MCF 10A (cell line): ENCODE data around the gene MTSS2. TPM values are rescaled to one million over a fixed set of nuclear protein-coding genes. Genes with fewer than 3 reads are reported as not detected.
A peak's percentile ranks its signal among the peaks of the same experiment; 100 is the strongest.

Experiments
- BruUV-seq: library from RNA; stranded (reverse); fragments of 400-500 nt; replicated peaks from 2 replicates; lab custom pipeline; 2021; lab: Mats Ljungman, UMichigan
- CTCF ChIA-PET: fragments of 300-600 bp; sonication (Branson Sonifier 250); formaldehyde crosslinking; extraction: SDS; loops from one replicate; lab custom pipeline; 2021; ENCODE audit warnings: antibody characterized with exemption, inconsistent platforms; lab: Yijun Ruan, JAX
- POLR2A ChIA-PET: fragments of 300-600, 350-650 bp; sonication (Branson Sonifier 250); formaldehyde crosslinking; extraction: SDS; loops from one replicate; lab custom pipeline; 2020; ENCODE audit warnings: antibody characterized with exemption, inconsistent platforms; lab: Yijun Ruan, JAX
- DNase-seq: peaks from one replicate; pipeline ENCODE4 v3.0.0-alpha.2; 2018; ENCODE audit not compliant: unreplicated experiment
- H3K27ac Mint-ChIP-seq: one replicate; pipeline ENCODE4 v1.8.0; 2022; ENCODE audit warnings: mild to moderate bottlenecking, low read depth, mixed read lengths; ENCODE audit not compliant: unreplicated experiment
- H3K27me3 Mint-ChIP-seq: one replicate; pipeline ENCODE4 v1.8.0; 2022; ENCODE audit warnings: mixed read lengths; ENCODE audit not compliant: insufficient read depth, unreplicated experiment
- H3K36me3 Mint-ChIP-seq: one replicate; pipeline ENCODE4 v1.8.0; 2022; ENCODE audit warnings: mild to moderate bottlenecking, moderate library complexity, mixed read lengths; ENCODE audit not compliant: insufficient read depth, unreplicated experiment
- H3K4me1 Mint-ChIP-seq: one replicate; pipeline ENCODE4 v1.8.0; 2022; ENCODE audit warnings: mixed read lengths; ENCODE audit not compliant: insufficient read depth, unreplicated experiment
- H3K4me3 Mint-ChIP-seq: one replicate; pipeline ENCODE4 v1.8.0; 2022; ENCODE audit warnings: mild to moderate bottlenecking, moderate library complexity, mixed read lengths; ENCODE audit not compliant: unreplicated experiment
- H3K9me3 Mint-ChIP-seq: one replicate; pipeline ENCODE4 v1.8.0; 2022; ENCODE audit warnings: mixed read lengths; ENCODE audit not compliant: unreplicated experiment
- intact Hi-C: fragments of 100-400 bp; cut with micrococcal nuclease; formaldehyde crosslinking; loops from 2 replicates; pipeline ENCODE4 v1.14.1; 2022
- total RNA-seq: library from RNA; stranded (reverse); gene quantifications from 2 replicates; pipeline ENCODE4 v1.2.3, GENCODE V29; 2022
- TF ChIP-seq, protein P1 (sequence below): fragments of 200-600 bp; IDR thresholded peaks from one replicate; pipeline ENCODE4 v1.8.0; 2022; ENCODE audit warnings: antibody characterized with exemption, mild to moderate bottlenecking; ENCODE audit not compliant: unreplicated experiment

The MTSS2 gene
- total RNA-seq, 1 experiment from 2014 or later = 75.8 TPM

DNA sequence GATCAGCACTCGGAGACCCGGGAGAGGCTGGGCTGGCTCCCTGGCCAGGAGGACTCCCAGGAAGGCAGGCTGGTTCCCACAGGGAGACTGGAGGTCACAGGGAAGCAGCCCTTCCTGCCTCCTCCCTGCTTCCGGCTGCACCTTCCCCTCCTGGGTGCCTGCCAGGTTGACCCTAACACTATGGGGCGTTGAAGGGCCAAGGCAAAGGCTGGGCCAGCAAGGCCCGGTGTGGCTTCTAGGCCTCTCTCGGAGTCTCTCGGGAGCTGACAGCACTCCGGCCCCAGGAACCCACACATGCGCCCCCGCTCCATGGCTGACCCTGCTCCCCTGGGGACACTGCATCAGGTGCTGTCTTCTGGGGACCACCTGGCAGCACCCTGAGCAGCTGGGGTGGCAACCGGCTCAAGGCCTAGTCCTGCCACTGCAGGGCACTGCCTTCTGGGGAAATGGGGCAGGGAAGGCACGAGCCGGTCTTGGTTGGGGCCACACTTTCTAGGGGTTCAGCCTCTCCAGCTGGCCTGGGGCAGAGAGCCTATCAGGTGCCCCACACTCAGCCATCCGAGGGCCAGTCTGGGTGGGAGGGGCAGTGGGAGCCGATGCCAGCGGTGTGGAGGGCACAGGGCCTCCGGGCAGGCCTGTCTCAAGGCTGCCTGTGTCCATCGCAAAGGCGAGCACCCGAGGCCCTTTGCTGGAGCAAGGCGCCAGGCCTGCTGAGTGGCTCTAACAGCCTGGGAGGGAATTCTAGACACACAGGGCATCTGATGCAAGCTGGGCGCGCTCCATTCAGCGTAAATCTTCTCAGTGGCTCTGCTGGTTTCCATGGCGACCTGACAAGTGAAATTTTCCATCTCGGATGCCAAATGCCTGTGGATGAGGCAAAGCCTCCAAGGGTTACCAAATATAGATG lies 5.6 kb upstream of the MTSS2 start:
- intact Hi-C loops = no loop called here
- H3K36me3 Mint-ChIP-seq = peaks cover 8% of the 10 kb centered on the region
- CTCF ChIA-PET = interaction anchor here (1.2 to 5.7 kb wide), 4 partner anchors 11 to 79 kb away, joined by 3 to 69 read pairs (median 8); no protein-coding TSS in a partner anchor
- H3K4me3 Mint-ChIP-seq = no peak overlapping the region
- POLR2A ChIA-PET = interaction anchor here (0.6 kb wide), 1 partner anchor 191 kb away, joined by 3 read pairs; no protein-coding TSS in a partner anchor
- no peaks in the 10 kb centered on the region for H3K27me3 Mint-ChIP-seq
- H3K9me3 Mint-ChIP-seq = no peaks in the 10 kb centered on the region
- H3K4me1 Mint-ChIP-seq = peaks cover 63% of the 10 kb centered on the region
- TF ChIP-seq, protein P1, sequence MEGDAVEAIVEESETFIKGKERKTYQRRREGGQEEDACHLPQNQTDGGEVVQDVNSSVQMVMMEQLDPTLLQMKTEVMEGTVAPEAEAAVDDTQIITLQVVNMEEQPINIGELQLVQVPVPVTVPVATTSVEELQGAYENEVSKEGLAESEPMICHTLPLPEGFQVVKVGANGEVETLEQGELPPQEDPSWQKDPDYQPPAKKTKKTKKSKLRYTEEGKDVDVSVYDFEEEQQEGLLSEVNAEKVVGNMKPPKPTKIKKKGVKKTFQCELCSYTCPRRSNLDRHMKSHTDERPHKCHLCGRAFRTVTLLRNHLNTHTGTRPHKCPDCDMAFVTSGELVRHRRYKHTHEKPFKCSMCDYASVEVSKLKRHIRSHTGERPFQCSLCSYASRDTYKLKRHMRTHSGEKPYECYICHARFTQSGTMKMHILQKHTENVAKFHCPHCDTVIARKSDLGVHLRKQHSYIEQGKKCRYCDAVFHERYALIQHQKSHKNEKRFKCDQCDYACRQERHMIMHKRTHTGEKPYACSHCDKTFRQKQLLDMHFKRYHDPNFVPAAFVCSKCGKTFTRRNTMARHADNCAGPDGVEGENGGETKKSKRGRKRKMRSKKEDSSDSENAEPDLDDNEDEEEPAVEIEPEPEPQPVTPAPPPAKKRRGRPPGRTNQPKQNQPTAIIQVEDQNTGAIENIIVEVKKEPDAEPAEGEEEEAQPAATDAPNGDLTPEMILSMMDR = no peak
- no TSS peak for BruUV-seq
- H3K27ac Mint-ChIP-seq = no peak overlapping the region
- DNase-seq = no peak

DNA sequence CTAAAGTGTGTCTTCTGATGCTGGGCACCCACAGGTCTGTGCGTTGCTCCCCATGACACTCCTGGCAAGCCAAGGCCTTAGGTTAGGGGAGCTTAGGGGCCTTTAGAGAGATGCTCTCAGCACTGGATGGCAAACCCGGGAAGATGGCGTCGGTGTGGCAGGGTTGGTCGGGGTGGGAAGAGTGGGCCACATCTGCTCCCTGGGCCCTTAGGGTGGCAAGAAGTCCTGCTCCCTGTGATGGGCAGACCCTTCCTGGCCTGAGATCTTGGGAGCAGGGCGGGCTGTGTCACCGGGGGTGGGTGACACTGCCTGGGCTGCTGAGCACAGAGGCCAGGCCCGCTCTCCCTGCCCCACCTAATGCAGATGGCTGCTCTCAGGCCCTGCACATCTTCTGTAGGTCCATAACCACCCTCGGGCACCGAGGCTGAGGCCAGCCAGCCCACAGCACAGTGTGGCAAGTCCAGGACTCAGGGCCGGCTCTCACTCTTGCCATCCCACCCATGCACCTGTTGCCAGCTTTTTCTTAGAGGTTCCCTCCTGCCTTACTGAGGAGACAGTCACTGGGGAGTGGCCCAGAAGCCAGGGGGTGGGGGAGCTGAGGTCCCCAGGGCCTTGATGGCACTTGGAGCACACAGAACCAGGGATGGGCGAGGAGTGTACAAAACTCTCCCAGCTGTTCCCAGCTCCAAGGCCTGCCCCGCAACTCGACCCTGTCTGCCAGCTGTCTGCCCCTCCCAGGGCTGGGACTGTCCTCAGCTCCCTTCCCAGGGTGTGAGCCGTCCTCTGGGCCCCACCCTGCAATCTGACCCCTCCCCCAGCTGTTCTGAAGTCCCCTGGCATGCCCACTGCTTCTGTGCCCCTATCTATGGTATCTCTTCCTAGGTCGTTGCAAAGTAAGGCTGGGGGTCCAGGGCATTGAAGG lies 4.4 kb upstream of the MTSS2 start:
- Mint-ChIP-seq H3K36me3 (peaks cover 8% of the 10 kb centered on the region), H3K9me3 (no peaks in the 10 kb centered on the region), H3K4me3 (no peak overlapping the region), H3K4me1 (peaks cover 55% of the 10 kb centered on the region), H3K27ac (no peak overlapping the region), H3K27me3 (no peaks in the 10 kb centered on the region)
- intact Hi-C loops = no loop called here
- no TSS peak for BruUV-seq
- TF ChIP-seq, protein P1 = no peak
- ChIA-PET CTCF (interaction anchor here (5.7 kb wide), 1 partner anchor 79 kb away, joined by 69 read pairs; no protein-coding TSS in a partner anchor), POLR2A (interaction anchor here (1.0 to 2.2 kb wide), 2 partner anchors 79 to 81 kb away, joined by 5 to 8 read pairs; no protein-coding TSS in a partner anchor)
- DNase-seq = no peak

DNA sequence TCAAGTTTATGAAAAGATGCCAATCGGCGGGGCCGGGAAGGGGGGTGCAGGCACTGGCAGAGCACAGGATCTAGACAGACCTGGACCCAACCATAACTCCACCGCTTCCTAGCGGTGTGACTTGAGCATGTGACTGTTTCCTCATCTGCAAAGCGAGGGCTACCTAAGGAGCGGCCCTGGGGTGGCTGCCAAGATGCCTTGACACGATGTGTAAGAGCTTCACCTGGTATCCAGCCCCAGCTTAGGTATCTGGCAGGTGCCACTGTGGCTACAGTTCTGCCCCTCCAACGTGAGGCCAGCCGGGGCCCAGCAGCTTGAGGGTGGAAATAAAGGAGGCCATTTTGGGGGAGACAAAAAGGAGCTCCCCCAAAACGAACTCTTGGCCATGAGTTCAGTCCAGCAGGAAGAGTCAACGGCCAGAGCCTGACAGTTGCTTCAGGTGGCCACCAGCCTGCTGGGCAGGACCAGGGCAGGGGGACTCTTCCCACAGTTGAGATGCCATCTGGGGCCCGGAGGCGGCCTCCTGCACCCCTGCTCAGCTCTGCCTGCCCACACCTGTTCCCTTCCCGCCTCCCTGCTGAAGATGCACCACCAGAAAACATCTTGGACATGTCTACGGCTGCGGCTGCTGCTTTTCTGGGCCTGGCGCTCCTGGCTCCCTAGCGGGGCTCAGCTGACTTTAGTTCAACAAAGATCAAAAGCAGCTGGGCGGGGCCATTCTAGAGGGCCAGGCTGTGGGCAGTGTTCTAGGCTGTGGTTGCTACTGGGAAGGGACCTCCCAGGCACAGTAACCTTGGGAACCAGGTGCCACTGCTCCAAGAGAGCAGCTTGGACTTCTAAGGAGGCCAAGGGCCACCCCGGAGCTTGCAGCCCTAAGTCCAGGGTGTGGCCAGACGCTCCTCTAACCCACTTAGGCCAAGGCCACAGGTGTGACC lies 3.4 kb upstream of the MTSS2 start:
- no peak for DNase-seq
- H3K4me1 Mint-ChIP-seq = peaks cover 49% of the 10 kb centered on the region
- peaks cover 8% of the 10 kb centered on the region for H3K36me3 Mint-ChIP-seq
- ChIA-PET POLR2A (interaction anchor here (1.0 to 2.2 kb wide), 3 partner anchors 57 to 82 kb away, joined by 5 to 8 read pairs (median 6); no protein-coding TSS in a partner anchor), CTCF (interaction anchor here (2.5 to 5.7 kb wide), 2 partner anchors 26 to 80 kb away, joined by 7 to 69 read pairs; no protein-coding TSS in a partner anchor)
- TF ChIP-seq, protein P1 = no peak
- no peaks in the 10 kb centered on the region for H3K9me3 Mint-ChIP-seq
- no peaks in the 10 kb centered on the region for H3K27me3 Mint-ChIP-seq
- no TSS peak for BruUV-seq
- H3K4me3 Mint-ChIP-seq = no peak overlapping the region
- intact Hi-C loops = no loop called here
- peak overlapping the region; percentile 54 for H3K27ac Mint-ChIP-seq
